ENCODE measurements around the gene THUMPD2. TPM values are rescaled to one million over a fixed set of nuclear protein-coding genes. Genes with fewer than 3 reads are reported as not detected.

Gene THUMPD2
- polyA plus RNA-seq, 1 donor from 2014 or later, result 24.7 TPM

DNA sequence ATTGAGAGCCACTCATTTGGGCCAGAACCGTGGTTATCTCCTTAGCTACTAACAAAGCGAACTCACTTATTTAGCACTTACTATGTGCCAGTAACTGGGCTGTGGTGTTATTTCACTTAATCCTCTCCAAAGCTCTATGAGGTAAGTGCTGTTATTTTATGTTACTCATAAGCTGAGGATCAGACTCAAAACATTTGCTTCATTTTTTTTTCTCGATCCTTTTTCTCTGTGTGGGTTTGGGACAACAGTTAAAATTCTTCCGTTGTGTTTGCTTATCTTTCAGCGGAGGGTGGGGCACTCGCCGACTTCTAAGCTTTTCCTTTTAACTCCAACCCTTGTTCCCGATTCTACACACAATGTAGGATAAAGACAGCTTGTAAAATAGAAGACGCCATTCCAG, 60.6 kb downstream of the THUMPD2 start:
- H3K9me2 ChIP-seq (ENCODE audit: insufficient read depth, low read length), result no peaks in the 10 kb centered on the region
- no peak overlapping the region for H3K27ac ChIP-seq (ENCODE audit: low read length)
- TF ChIP-seq SMC3 (conservative IDR thresholded peaks at IDR 0.05; ENCODE audit: poor library complexity) (no peak), RAD21 (conservative IDR thresholded peaks at IDR 0.05) (no peak), EP300 (conservative IDR thresholded peaks at IDR 0.05; ENCODE audit: poor library complexity, severe bottlenecking) (no peak), MXI1 (conservative IDR thresholded peaks at IDR 0.05; ENCODE audit: poor library complexity, severe bottlenecking) (no peak), TAF1 (IDR thresholded peaks at IDR 0.05; ENCODE audit: low read depth) (no peak), POLR2AphosphoS5 (IDR thresholded peaks at IDR 0.05) (no peak), EZH2 (IDR thresholded peaks at IDR 0.05; ENCODE audit: borderline replicate concordance, insufficient read depth, low read length, poor library complexity, severe bottlenecking) (no peak)
- TF ChIP-seq, protein P1, sequence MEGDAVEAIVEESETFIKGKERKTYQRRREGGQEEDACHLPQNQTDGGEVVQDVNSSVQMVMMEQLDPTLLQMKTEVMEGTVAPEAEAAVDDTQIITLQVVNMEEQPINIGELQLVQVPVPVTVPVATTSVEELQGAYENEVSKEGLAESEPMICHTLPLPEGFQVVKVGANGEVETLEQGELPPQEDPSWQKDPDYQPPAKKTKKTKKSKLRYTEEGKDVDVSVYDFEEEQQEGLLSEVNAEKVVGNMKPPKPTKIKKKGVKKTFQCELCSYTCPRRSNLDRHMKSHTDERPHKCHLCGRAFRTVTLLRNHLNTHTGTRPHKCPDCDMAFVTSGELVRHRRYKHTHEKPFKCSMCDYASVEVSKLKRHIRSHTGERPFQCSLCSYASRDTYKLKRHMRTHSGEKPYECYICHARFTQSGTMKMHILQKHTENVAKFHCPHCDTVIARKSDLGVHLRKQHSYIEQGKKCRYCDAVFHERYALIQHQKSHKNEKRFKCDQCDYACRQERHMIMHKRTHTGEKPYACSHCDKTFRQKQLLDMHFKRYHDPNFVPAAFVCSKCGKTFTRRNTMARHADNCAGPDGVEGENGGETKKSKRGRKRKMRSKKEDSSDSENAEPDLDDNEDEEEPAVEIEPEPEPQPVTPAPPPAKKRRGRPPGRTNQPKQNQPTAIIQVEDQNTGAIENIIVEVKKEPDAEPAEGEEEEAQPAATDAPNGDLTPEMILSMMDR (IDR thresholded peaks at IDR 0.05; ENCODE audit: poor library complexity, severe bottlenecking), result no peak
- TF ChIP-seq, protein P2, sequence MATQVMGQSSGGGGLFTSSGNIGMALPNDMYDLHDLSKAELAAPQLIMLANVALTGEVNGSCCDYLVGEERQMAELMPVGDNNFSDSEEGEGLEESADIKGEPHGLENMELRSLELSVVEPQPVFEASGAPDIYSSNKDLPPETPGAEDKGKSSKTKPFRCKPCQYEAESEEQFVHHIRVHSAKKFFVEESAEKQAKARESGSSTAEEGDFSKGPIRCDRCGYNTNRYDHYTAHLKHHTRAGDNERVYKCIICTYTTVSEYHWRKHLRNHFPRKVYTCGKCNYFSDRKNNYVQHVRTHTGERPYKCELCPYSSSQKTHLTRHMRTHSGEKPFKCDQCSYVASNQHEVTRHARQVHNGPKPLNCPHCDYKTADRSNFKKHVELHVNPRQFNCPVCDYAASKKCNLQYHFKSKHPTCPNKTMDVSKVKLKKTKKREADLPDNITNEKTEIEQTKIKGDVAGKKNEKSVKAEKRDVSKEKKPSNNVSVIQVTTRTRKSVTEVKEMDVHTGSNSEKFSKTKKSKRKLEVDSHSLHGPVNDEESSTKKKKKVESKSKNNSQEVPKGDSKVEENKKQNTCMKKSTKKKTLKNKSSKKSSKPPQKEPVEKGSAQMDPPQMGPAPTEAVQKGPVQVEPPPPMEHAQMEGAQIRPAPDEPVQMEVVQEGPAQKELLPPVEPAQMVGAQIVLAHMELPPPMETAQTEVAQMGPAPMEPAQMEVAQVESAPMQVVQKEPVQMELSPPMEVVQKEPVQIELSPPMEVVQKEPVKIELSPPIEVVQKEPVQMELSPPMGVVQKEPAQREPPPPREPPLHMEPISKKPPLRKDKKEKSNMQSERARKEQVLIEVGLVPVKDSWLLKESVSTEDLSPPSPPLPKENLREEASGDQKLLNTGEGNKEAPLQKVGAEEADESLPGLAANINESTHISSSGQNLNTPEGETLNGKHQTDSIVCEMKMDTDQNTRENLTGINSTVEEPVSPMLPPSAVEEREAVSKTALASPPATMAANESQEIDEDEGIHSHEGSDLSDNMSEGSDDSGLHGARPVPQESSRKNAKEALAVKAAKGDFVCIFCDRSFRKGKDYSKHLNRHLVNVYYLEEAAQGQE (IDR thresholded peaks at IDR 0.05; ENCODE audit: borderline replicate concordance), result no peak
- no peaks in the 10 kb centered on the region for H3K9me3 ChIP-seq (ENCODE audit: low read length)
- no peak overlapping the region for H3K4me2 ChIP-seq (ENCODE audit: low read length)
- no peaks in the 10 kb centered on the region for H3K79me2 ChIP-seq (replicated peaks; ENCODE audit: insufficient read depth, low read length)
- H4K20me1 ChIP-seq (ENCODE audit: insufficient read depth), result no peaks in the 10 kb centered on the region
- no peaks in the 10 kb centered on the region for H3F3A ChIP-seq (ENCODE audit: insufficient read depth, low read length, poor library complexity, severe bottlenecking)
- no peaks in the 10 kb centered on the region for H3K27me3 ChIP-seq (ENCODE audit: insufficient read depth, low read depth, low read length)
- no peak overlapping the region for H3K9ac ChIP-seq (ENCODE audit: low read length)
- H3K36me3 ChIP-seq (ENCODE audit: insufficient read depth, low read length), result no peaks in the 10 kb centered on the region
- no peak overlapping the region for H3K4me3 ChIP-seq (ENCODE audit: low read length)
- H2AFZ ChIP-seq (ENCODE audit: low read depth, low read length), result no peak overlapping the region

DNA sequence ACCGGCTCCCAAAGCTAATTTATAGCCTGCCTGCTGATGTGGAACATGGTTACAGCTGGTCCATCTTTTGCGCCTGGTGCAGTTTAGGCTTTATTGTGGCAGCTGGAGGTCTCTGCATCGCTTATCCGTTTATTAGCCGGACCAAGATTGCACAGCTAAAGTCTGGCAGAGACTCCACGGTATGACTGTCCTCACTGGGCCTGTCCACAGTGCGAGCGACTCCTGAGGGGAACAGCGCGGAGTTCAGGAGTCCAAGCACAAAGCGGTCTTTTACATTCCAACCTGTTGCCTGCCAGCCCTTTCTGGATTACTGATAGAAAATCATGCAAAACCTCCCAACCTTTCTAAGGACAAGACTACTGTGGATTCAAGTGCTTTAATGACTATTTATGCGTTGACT, 62.0 kb downstream of the THUMPD2 start:
- Histone ChIP-seq H3K79me2 (replicated peaks; ENCODE audit: insufficient read depth, low read length) (no peaks in the 10 kb centered on the region), H3K27me3 (ENCODE audit: insufficient read depth, low read depth, low read length) (no peaks in the 10 kb centered on the region), H3F3A (ENCODE audit: insufficient read depth, low read length, poor library complexity, severe bottlenecking) (no peaks in the 10 kb centered on the region), H3K36me3 (ENCODE audit: insufficient read depth, low read length) (no peaks in the 10 kb centered on the region), H3K4me2 (ENCODE audit: low read length) (no peak overlapping the region), H4K20me1 (ENCODE audit: insufficient read depth) (no peaks in the 10 kb centered on the region), H2AFZ (ENCODE audit: low read depth, low read length) (no peak overlapping the region), H3K27ac (ENCODE audit: low read length) (no peak overlapping the region), H3K9me3 (ENCODE audit: low read length) (no peaks in the 10 kb centered on the region), H3K9ac (ENCODE audit: low read length) (no peak overlapping the region), H3K4me3 (ENCODE audit: low read length) (no peak overlapping the region), H3K9me2 (ENCODE audit: insufficient read depth, low read length) (no peaks in the 10 kb centered on the region)
- no peak for TF ChIP-seq TAF1 (IDR thresholded peaks at IDR 0.05; ENCODE audit: low read depth)
- TF ChIP-seq, protein P2 (IDR thresholded peaks at IDR 0.05; ENCODE audit: borderline replicate concordance), result no peak
- no peak for TF ChIP-seq POLR2AphosphoS5 (IDR thresholded peaks at IDR 0.05)
- TF ChIP-seq MXI1 (conservative IDR thresholded peaks at IDR 0.05; ENCODE audit: poor library complexity, severe bottlenecking), result no peak
- no peak for TF ChIP-seq EZH2 (IDR thresholded peaks at IDR 0.05; ENCODE audit: borderline replicate concordance, insufficient read depth, low read length, poor library complexity, severe bottlenecking)
- TF ChIP-seq, protein P1 (IDR thresholded peaks at IDR 0.05; ENCODE audit: poor library complexity, severe bottlenecking), result no peak
- TF ChIP-seq SMC3 (conservative IDR thresholded peaks at IDR 0.05; ENCODE audit: poor library complexity), result no peak

Measured in neural cell (in vitro differentiated cells).